OCI-LY1 (cell line): ENCODE data around the gene TIMP3.

Experiments
- H2AFZ ChIP-seq: fragments of 200-600 bp; sonication (generic), shearing (Covaris generic); 2 replicates; pipeline ENCODE4 v1.6.0; 2014; ENCODE audit warnings: antibody characterized with exemption, mild to moderate bottlenecking, low read length
- H3F3A ChIP-seq: fragments of 200-600 bp; sonication (generic), shearing (Covaris generic); 2 replicates; pipeline ENCODE4 v1.6.0; 2014; ENCODE audit warnings: mild to moderate bottlenecking, antibody characterized with exemption, low read length, moderate library complexity; ENCODE audit not compliant: insufficient read depth
- H3K27ac ChIP-seq: fragments of 200-600 bp; sonication (generic); 2 replicates; pipeline ENCODE4 v1.5.1; 2014; ENCODE audit warnings: low read length, mixed run types, mild to moderate bottlenecking, low read depth; ENCODE audit not compliant: poor library complexity, severe bottlenecking
- H3K27me3 ChIP-seq: fragments of 200-600 bp; sonication (generic); 2 replicates; pipeline ENCODE4 v1.6.0; 2014; ENCODE audit warnings: antibody characterized with exemption, mild to moderate bottlenecking, low read length, moderate library complexity; ENCODE audit not compliant: insufficient read depth
- H3K36me3 ChIP-seq: fragments of 200-600 bp; sonication (generic); 2 replicates; pipeline ENCODE4 v1.6.1; 2014; ENCODE audit warnings: mild to moderate bottlenecking, antibody characterized with exemption, low read length, moderate library complexity, mixed read lengths; ENCODE audit not compliant: insufficient read depth
- H3K4me1 ChIP-seq: fragments of 200-600 bp; sonication (generic); 2 replicates; pipeline ENCODE4 v1.5.1; 2014; ENCODE audit warnings: mild to moderate bottlenecking, low read length, moderate library complexity; ENCODE audit not compliant: insufficient read depth, severe bottlenecking
- H3K4me2 ChIP-seq: fragments of 200-600 bp; sonication (generic), shearing (Covaris generic); 2 replicates; pipeline ENCODE4 v1.6.1; 2014; ENCODE audit warnings: low read length
- H3K4me3 ChIP-seq: fragments of 200-600 bp; sonication (generic); 2 replicates; pipeline ENCODE4 v1.5.1; 2014; ENCODE audit warnings: low read length, low read depth, mild to moderate bottlenecking, mixed read lengths; ENCODE audit not compliant: poor library complexity, severe bottlenecking
- H3K79me2 ChIP-seq: fragments of 200-600 bp; shearing (Covaris generic); 2 replicates; pipeline ENCODE4 v1.6.1; 2016; ENCODE audit warnings: mixed run types, low read length, mixed read lengths; ENCODE audit not compliant: insufficient read depth
- H3K9ac ChIP-seq: fragments of 200-600 bp; sonication (generic), shearing (Covaris generic); 2 replicates; pipeline ENCODE4 v1.6.1; 2014; ENCODE audit warnings: mild to moderate bottlenecking, low read length, mixed read lengths
- H3K9me2 ChIP-seq: fragments of 200-600 bp; sonication (generic), shearing (Covaris generic); 2 replicates; pipeline ENCODE4 v1.6.1; 2014; ENCODE audit warnings: low read depth, mild to moderate bottlenecking, low read length, mixed read lengths
- H3K9me3 ChIP-seq: fragments of 200-600 bp; shearing (Covaris generic); 2 replicates; pipeline ENCODE4 v1.6.1; 2014; ENCODE audit warnings: low read length, mixed read lengths
- H4K20me1 ChIP-seq: fragments of 200-600 bp; sonication (generic), shearing (Covaris generic); 2 replicates; pipeline ENCODE4 v1.6.0; 2016; ENCODE audit warnings: mild to moderate bottlenecking, low read length; ENCODE audit not compliant: insufficient read depth
- CTCF ChIP-seq: fragments of 200-600 bp; sonication (generic), shearing (Covaris generic); IDR thresholded peaks from 2 replicates; pipeline ENCODE4 v1.5.1; 2017; ENCODE audit warnings: mild to moderate bottlenecking, antibody characterized with exemption, low read length, moderate library complexity, mixed read lengths
- EZH2 ChIP-seq: fragments of 200-600 bp; sonication (generic), shearing (Covaris generic); IDR thresholded peaks from 2 replicates; pipeline ENCODE4 v1.8.0; 2017; ENCODE audit warnings: borderline replicate concordance, mixed run types, mild to moderate bottlenecking, antibody characterized with exemption, low read length, moderate library complexity, mixed read lengths

The TIMP3 gene

GRCh38 chr22:32776802-32777201 is 24.7 kb upstream of the TIMP3 start:
- Histone ChIP-seq H3F3A (no peaks in the 10 kb centered on the region), H3K9ac (no peak overlapping the region), H3K9me2 (no peaks in the 10 kb centered on the region), H3K4me1 (no peaks in the 10 kb centered on the region), H3K79me2 (no peaks in the 10 kb centered on the region), H3K27me3 (peaks cover 3% of the 10 kb centered on the region; the same call in 1 of the 2 replicates), H3K27ac (no peak overlapping the region), H3K36me3 (no peaks in the 10 kb centered on the region), H3K4me3 (no peak overlapping the region), H2AFZ (no peak overlapping the region), H3K4me2 (no peak overlapping the region), H3K9me3 (no peaks in the 10 kb centered on the region), H4K20me1 (no peaks in the 10 kb centered on the region)
- TF ChIP-seq CTCF (no peak), EZH2 (no peak)

- no peaks in the 10 kb centered on the region for H3K36me3 ChIP-seq
- no peaks in the 10 kb centered on the region for H3F3A ChIP-seq
- no peaks in the 10 kb centered on the region for H3K79me2 ChIP-seq
- H3K9ac ChIP-seq, result no peak overlapping the region
- no peak overlapping the region for H2AFZ ChIP-seq
- H3K27me3 ChIP-seq, result peaks cover 3% of the 10 kb centered on the region; the same call in 1 of the 2 replicates
- no peak overlapping the region for H3K4me3 ChIP-seq
- H3K9me3 ChIP-seq, result no peaks in the 10 kb centered on the region
- no peaks in the 10 kb centered on the region for H4K20me1 ChIP-seq
- H3K27ac ChIP-seq, result no peak overlapping the region
- H3K4me2 ChIP-seq, result no peak overlapping the region
- no peaks in the 10 kb centered on the region for H3K9me2 ChIP-seq
- no peaks in the 10 kb centered on the region for H3K4me1 ChIP-seq
- no peak for TF ChIP-seq CTCF
These were observed 23.5 kb upstream of the TIMP3 start for GRCh38 chr22:32777987-32778386.

GRCh38 chr22:32780726-32781310 is 20.7 kb upstream of the TIMP3 start:
- Histone ChIP-seq H3K4me1 (no peaks in the 10 kb centered on the region), H3K36me3 (no peaks in the 10 kb centered on the region), H3K9me3 (no peaks in the 10 kb centered on the region), H3K4me3 (no peak overlapping the region), H3K4me2 (no peak overlapping the region), H3K27me3 (peaks cover 3% of the 10 kb centered on the region; the same call in 1 of the 2 replicates), H3K79me2 (no peaks in the 10 kb centered on the region), H3F3A (no peaks in the 10 kb centered on the region), H3K27ac (no peak overlapping the region), H3K9me2 (no peaks in the 10 kb centered on the region), H4K20me1 (no peaks in the 10 kb centered on the region), H2AFZ (no peak overlapping the region), H3K9ac (no peak overlapping the region)
- TF ChIP-seq EZH2, result no peak
- no peak for TF ChIP-seq CTCF
